ENCODE results near the gene ENPP6.
A peak's percentile ranks its signal among the peaks of the same experiment; 100 is the strongest.

The ENPP6 gene

GRCh38 chr4:184099000-184099399, 118.7 kb downstream of the ENPP6 start:
- TF ChIP-seq CTCF (IDR thresholded peaks at IDR 0.05; ENCODE audit: control insufficient read depth, insufficient read depth, low read depth, low read length, missing control alignments), result no peak
- no peak for DNase-seq (ENCODE audit: low read depth)
- H3K4me3 ChIP-seq (ENCODE audit: control insufficient read depth, low read depth, low read length), result no peak overlapping the region

GRCh38 chr4:184097815-184098214, 119.9 kb downstream of the ENPP6 start:
- no peak for DNase-seq (ENCODE audit: low read depth)
- no peak overlapping the region for H3K4me3 ChIP-seq (ENCODE audit: control insufficient read depth, low read depth, low read length)
- TF ChIP-seq CTCF (IDR thresholded peaks at IDR 0.05; ENCODE audit: control insufficient read depth, insufficient read depth, low read depth, low read length, missing control alignments), result no peak

GRCh38 chr4:184097241-184097605, 120.5 kb downstream of the ENPP6 start:
- TF ChIP-seq CTCF (IDR thresholded peaks at IDR 0.05; ENCODE audit: control insufficient read depth, insufficient read depth, low read depth, low read length, missing control alignments), result peak; percentile 25
- DNase-seq (ENCODE audit: low read depth), result no peak
- peak overlapping the region; percentile 23 for H3K4me3 ChIP-seq (ENCODE audit: control insufficient read depth, low read depth, low read length)

GRCh38 chr4:184096561-184097240, 121.0 kb downstream of the ENPP6 start:
- peak overlapping the region; percentile 23 for H3K4me3 ChIP-seq (ENCODE audit: control insufficient read depth, low read depth, low read length)
- DNase-seq (ENCODE audit: low read depth), result peak; percentile 40
- TF ChIP-seq CTCF (IDR thresholded peaks at IDR 0.05; ENCODE audit: control insufficient read depth, insufficient read depth, low read depth, low read length, missing control alignments), result no peak

- H3K4me3 ChIP-seq (ENCODE audit: control insufficient read depth, low read depth, low read length), result no peak overlapping the region
- TF ChIP-seq CTCF (IDR thresholded peaks at IDR 0.05; ENCODE audit: control insufficient read depth, insufficient read depth, low read depth, low read length, missing control alignments), result no peak
- no peak for DNase-seq (ENCODE audit: low read depth)
Measured at GRCh38 chr4:184094532-184095159, 123.0 kb downstream of the ENPP6 start.

- no peak for DNase-seq (ENCODE audit: low read depth)
- no peak for TF ChIP-seq CTCF (IDR thresholded peaks at IDR 0.05; ENCODE audit: control insufficient read depth, insufficient read depth, low read depth, low read length, missing control alignments)
- no peak overlapping the region for H3K4me3 ChIP-seq (ENCODE audit: control insufficient read depth, low read depth, low read length)
Measured at GRCh38 chr4:184091986-184092385, 125.7 kb downstream of the ENPP6 start.
